H9 (cell line): ENCODE measurements around the gene SETBP1. TPM values are rescaled to one million over a fixed set of nuclear protein-coding genes. Genes with fewer than 3 reads are reported as not detected.

ENCODE experiments used
- DNase-seq: peaks from one replicate; pipeline ENCODE4 v3.0.0-alpha.2; 2017
- H2AFZ ChIP-seq: one replicate; pipeline ENCODE4 v1.6.1; 2013; ENCODE audit warnings: mild to moderate bottlenecking, low read length, control low read depth, moderate library complexity
- H2AK5ac ChIP-seq: 2 replicates; pipeline ENCODE4 v1.6.1; 2013; ENCODE audit warnings: low read length, control low read depth, mixed read lengths; ENCODE audit not compliant: insufficient read length
- H2BK120ac ChIP-seq: one replicate; pipeline ENCODE4 v1.6.1; 2013; ENCODE audit warnings: low read depth, mild to moderate bottlenecking, low read length, control low read depth, inconsistent platforms; ENCODE audit not compliant: poor library complexity, severe bottlenecking
- H2BK12ac ChIP-seq: 2 replicates; pipeline ENCODE4 v1.6.1; 2013; ENCODE audit warnings: low read length, control low read depth, mixed read lengths, low read depth; ENCODE audit not compliant: insufficient read length
- H2BK15ac ChIP-seq: 2 replicates; pipeline ENCODE4 v1.6.1; 2013; ENCODE audit warnings: low read depth, low read length, control low read depth
- H2BK20ac ChIP-seq: one replicate; pipeline ENCODE4 v1.6.1; 2013; ENCODE audit warnings: low read depth, mild to moderate bottlenecking, low read length, control low read depth, inconsistent platforms; ENCODE audit not compliant: poor library complexity, severe bottlenecking
- H2BK5ac ChIP-seq: 2 replicates; pipeline ENCODE4 v1.6.1; 2013; ENCODE audit warnings: low read length, control low read depth, mixed read lengths; ENCODE audit not compliant: insufficient read length
- H3K14ac ChIP-seq: 2 replicates; pipeline ENCODE4 v1.6.1; 2013; ENCODE audit warnings: low read length, control low read depth; ENCODE audit not compliant: insufficient read depth
- H3K18ac ChIP-seq: 2 replicates; pipeline ENCODE4 v1.6.1; 2013; ENCODE audit warnings: low read depth, mild to moderate bottlenecking, mixed read lengths, low read length, control low read depth; ENCODE audit not compliant: insufficient read length
- H3K23ac ChIP-seq: 2 replicates; pipeline ENCODE4 v1.6.1; 2013; ENCODE audit warnings: low read length, control low read depth, mixed read lengths, low read depth; ENCODE audit not compliant: insufficient read length
- H3K23me2 ChIP-seq: 2 replicates; pipeline ENCODE4 v1.6.1; 2013; ENCODE audit warnings: low read depth, mild to moderate bottlenecking, mixed read lengths, low read length, control low read depth; ENCODE audit not compliant: insufficient read length, poor library complexity, severe bottlenecking
- H3K27ac ChIP-seq: 2 replicates; pipeline ENCODE4 v1.5.1; 2013; ENCODE audit warnings: low read length, control low read depth, mixed read lengths, low read depth; ENCODE audit not compliant: insufficient read length
- H3K27me3 ChIP-seq: 2 replicates; pipeline ENCODE4 v1.6.1; 2013; ENCODE audit warnings: low read length, control low read depth, inconsistent platforms; ENCODE audit not compliant: insufficient read depth
- H3K4ac ChIP-seq: 2 replicates; pipeline ENCODE4 v1.6.1; 2013; ENCODE audit warnings: low read depth, mild to moderate bottlenecking, control low read depth, inconsistent platforms, low read length, moderate library complexity
- H3K4me1 ChIP-seq: 2 replicates; pipeline ENCODE4 v1.6.1; 2013; ENCODE audit warnings: low read length, control low read depth, inconsistent platforms; ENCODE audit not compliant: insufficient read depth
- H3K4me2 ChIP-seq: 2 replicates; pipeline ENCODE4 v1.6.1; 2013; ENCODE audit warnings: low read length, control low read depth, mixed read lengths; ENCODE audit not compliant: insufficient read length, insufficient read depth
- H3K56ac ChIP-seq: 2 replicates; pipeline ENCODE4 v1.6.1; 2013; ENCODE audit warnings: low read depth, mild to moderate bottlenecking, mixed read lengths, low read length, control low read depth; ENCODE audit not compliant: insufficient read length
- H3K79me1 ChIP-seq: 2 replicates; pipeline ENCODE4 v1.6.1; 2013; ENCODE audit warnings: low read depth, mild to moderate bottlenecking, moderate library complexity, low read length, control low read depth, inconsistent platforms; ENCODE audit not compliant: insufficient read depth, poor library complexity, severe bottlenecking
- H3K79me2 ChIP-seq: 2 replicates; pipeline ENCODE4 v1.6.1; 2013; ENCODE audit warnings: low read length, control low read depth, inconsistent platforms; ENCODE audit not compliant: insufficient read depth
- H3K9ac ChIP-seq: 2 replicates; pipeline ENCODE4 v1.6.1; 2013; ENCODE audit warnings: low read length, control low read depth, mixed read lengths; ENCODE audit not compliant: insufficient read length; ENCODE audit errors: extremely low read depth
- H3K9me3 ChIP-seq: one replicate; pipeline ENCODE4 v1.6.1; 2013; ENCODE audit warnings: low read depth, low read length, inconsistent platforms; ENCODE audit not compliant: control insufficient read depth
- H3T11ph ChIP-seq: one replicate; pipeline ENCODE4 v1.6.1; 2013; ENCODE audit warnings: mild to moderate bottlenecking, low read length, control low read depth, inconsistent platforms
- H4K20me1 ChIP-seq: one replicate; pipeline ENCODE4 v1.6.1; 2013; ENCODE audit not compliant: control insufficient read depth, insufficient read length, insufficient read depth
- H4K5ac ChIP-seq: 2 replicates; pipeline ENCODE4 v1.6.1; 2013; ENCODE audit warnings: low read depth, mild to moderate bottlenecking, mixed read lengths, low read length, control low read depth; ENCODE audit not compliant: insufficient read length
- H4K8ac ChIP-seq: replicated peaks from 2 replicates; pipeline ENCODE4 v1.6.1; 2013; ENCODE audit warnings: low read length, control low read depth, mixed read lengths, low read depth; ENCODE audit not compliant: insufficient read length
- H4K91ac ChIP-seq: 2 replicates; pipeline ENCODE4 v1.6.1; 2013; ENCODE audit warnings: low read depth, mild to moderate bottlenecking, moderate library complexity, mixed read lengths, low read length, control low read depth; ENCODE audit not compliant: insufficient read length
- H3K27ac Mint-ChIP-seq, 3 experiments: 2 replicates in 2 of 3; 3 replicates in 1 of 3; pipeline ENCODE4 v1.8.0; 2020 to 2021; ENCODE audit warnings: mixed read lengths in 3 of 3, mild to moderate bottlenecking in 1 of 3, moderate library complexity in 1 of 3
- H3K27me3 Mint-ChIP-seq: 2 replicates; pipeline ENCODE4 v1.8.0; 2021; ENCODE audit warnings: low read depth, mild to moderate bottlenecking, moderate library complexity, mixed read lengths
- H3K36me3 Mint-ChIP-seq, 3 experiments: 2 replicates in 2 of 3; 3 replicates in 1 of 3; pipeline ENCODE4 v1.8.0; 2020 to 2021; ENCODE audit warnings: low read depth in 3 of 3, mixed read lengths in 3 of 3; ENCODE audit not compliant: insufficient read depth in 1 of 3
- H3K4me1 Mint-ChIP-seq, 2 experiments: 2 replicates each; pipeline ENCODE4 v1.8.0; 2020; ENCODE audit warnings: mixed read lengths in 2 of 2
- H3K4me3 Mint-ChIP-seq, 2 experiments: 2 replicates in 1 of 2; 3 replicates in 1 of 2; pipeline ENCODE4 v1.8.0; 2020 to 2021; ENCODE audit warnings: mild to moderate bottlenecking in 2 of 2, mixed read lengths in 2 of 2, moderate library complexity in 1 of 2
- H3K9me3 Mint-ChIP-seq, 2 experiments: 2 replicates in 1 of 2; 3 replicates in 1 of 2; pipeline ENCODE4 v1.8.0; 2020; ENCODE audit warnings: mild to moderate bottlenecking in 2 of 2, mixed read lengths in 2 of 2, moderate library complexity in 1 of 2
- CTCF ChIP-seq: fragments of 200-600 bp; sonication (generic); conservative IDR thresholded peaks from 3 replicates; pipeline ENCODE4 v1.8.0; 2021; ENCODE audit warnings: antibody characterized with exemption, mild to moderate bottlenecking
- WGBS: extraction: QIAGEN DNeasy Blood & Tissue Kit; methylation state at CpG from one replicate; pipeline ENCODE4 v1.1.7; 2013; ENCODE audit warnings: missing lambda C conversion rate, low lambda C conversion rate, mixed read lengths; ENCODE audit not compliant: insufficient read length; ENCODE audit errors: extremely low coverage; 5-methylcytosine and 5-hydroxymethylcytosine counted together
- total RNA-seq: library from RNA; stranded (reverse); gene quantifications from 2 replicates; pipeline ENCODE4 v1.2.1, GENCODE V29; 2021

SETBP1 gene
- total RNA-seq, 1 experiment from 2014 or later = 4.6 TPM

DNA sequence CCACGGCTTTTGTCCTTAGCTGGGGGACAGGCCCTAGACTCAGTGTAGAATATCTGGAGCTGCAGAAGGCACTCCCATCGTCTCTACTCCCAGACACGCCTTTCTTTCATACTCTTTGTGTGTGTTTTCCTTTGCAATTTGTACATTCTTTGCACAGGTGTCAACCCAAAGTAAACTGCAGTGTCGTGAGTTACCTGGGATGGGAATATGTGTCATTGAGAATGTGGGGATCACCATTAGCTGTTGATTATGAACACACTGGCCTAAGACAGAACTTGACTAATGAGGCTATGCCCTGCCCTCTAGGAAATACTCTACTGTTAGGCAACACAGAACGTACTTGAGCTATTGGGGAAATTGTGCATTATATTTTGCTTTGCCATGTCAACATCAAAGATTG, 233.3 kb downstream of the SETBP1 start:
- H3K4me1 ChIP-seq = no peaks in the 10 kb centered on the region
- H2BK12ac ChIP-seq = no peak overlapping the region
- Mint-ChIP-seq H3K4me3 (no peak overlapping the region), H3K9me3 (no peaks in the 10 kb centered on the region), H3K27ac (no peak overlapping the region; a peak in 1 of 7 replicates), H3K4me1 (peaks cover 0 to 3% of the 10 kb centered on the region in 2 experiments; a peak in 3 of 4 replicates), H3K27me3 (peaks cover 4% of the 10 kb centered on the region), H3K36me3 (no peaks in the 10 kb centered on the region)
- H4K20me1 ChIP-seq = no peaks in the 10 kb centered on the region
- H4K8ac ChIP-seq = no peak overlapping the region
- no peak overlapping the region for H4K5ac ChIP-seq
- no peak overlapping the region for H3T11ph ChIP-seq
- H2BK15ac ChIP-seq = no peak overlapping the region
- H3K79me2 ChIP-seq = no peaks in the 10 kb centered on the region
- no peaks in the 10 kb centered on the region for H3K27me3 ChIP-seq
- H3K9me3 ChIP-seq = no peaks in the 10 kb centered on the region
- no peaks in the 10 kb centered on the region for H3K79me1 ChIP-seq
- no peaks in the 10 kb centered on the region for H3K23me2 ChIP-seq
- H3K9ac ChIP-seq = no peak overlapping the region
- DNase-seq = no peak
- no peak overlapping the region for H3K14ac ChIP-seq
- H4K91ac ChIP-seq = no peak overlapping the region
- no peak overlapping the region for H2AK5ac ChIP-seq
- no peak for TF ChIP-seq CTCF
- no peak overlapping the region for H3K27ac ChIP-seq
- no peak overlapping the region for H2AFZ ChIP-seq
- H3K4ac ChIP-seq = no peak overlapping the region
- H2BK5ac ChIP-seq = no peak overlapping the region
- WGBS = no CpG with 5 or more reads among the region's 5 CpGs
- H3K23ac ChIP-seq = no peak overlapping the region
- H3K56ac ChIP-seq = no peak overlapping the region
- no peak overlapping the region for H3K18ac ChIP-seq
- no peak overlapping the region for H3K4me2 ChIP-seq
- H2BK20ac ChIP-seq = no peak overlapping the region
- no peak overlapping the region for H2BK120ac ChIP-seq
